HepG2 (cell line): Measurements from ENCODE around the gene NMT2.

Source experiments
- CCAR2 ChIP-seq: fragments of 200-400 bp; formaldehyde crosslinking; optimal IDR thresholded peaks from 2 replicates; pipeline ENCODE3; 2018; ENCODE audit warnings: low read depth, mild to moderate bottlenecking, low read length, moderate library complexity
- CTCF ChIP-seq: sonication (generic); formaldehyde crosslinking; IDR thresholded peaks from 2 replicates; pipeline ENCODE4 v1.5.0; 2020; ENCODE audit warnings: mild to moderate bottlenecking, missing genetic modification reagents, moderate library complexity
- FOSL2 ChIP-seq: sonication (generic); formaldehyde crosslinking; IDR thresholded peaks from 2 replicates; pipeline ENCODE4 v1.4.0; 2020; ENCODE audit warnings: missing genetic modification reagents
- JUN ChIP-seq: sonication (generic); formaldehyde crosslinking; IDR thresholded peaks from 2 replicates; pipeline ENCODE4 v1.4.0; 2020; ENCODE audit warnings: mild to moderate bottlenecking, missing genetic modification reagents
- PRPF4 ChIP-seq: fragments of 200-400 bp; formaldehyde crosslinking; IDR thresholded peaks from 2 replicates; pipeline ENCODE4 v1.6.1; 2016; ENCODE audit warnings: low read length, low read depth; ENCODE audit not compliant: poor library complexity, severe bottlenecking
- RAD21 ChIP-seq: fragments of 450-650 bp; formaldehyde crosslinking; IDR thresholded peaks from 2 replicates; pipeline ENCODE4 v1.5.0; 2020; ENCODE audit warnings: mild to moderate bottlenecking
- TF ChIP-seq, protein P1 (sequence below): sonication (generic); formaldehyde crosslinking; IDR thresholded peaks from 2 replicates; pipeline ENCODE4 v1.8.1; 2022; ENCODE audit warnings: low read depth, mild to moderate bottlenecking, missing genetic modification reagents

- TF ChIP-seq CTCF (CRISPR knock-in tag) (no peak), JUN (CRISPR knock-in tag) (no peak), PRPF4 (no peak), FOSL2 (CRISPR knock-in tag) (no peak), RAD21 (CRISPR knock-in tag) (no peak), CCAR2 (no peak)
- TF ChIP-seq, protein P1, sequence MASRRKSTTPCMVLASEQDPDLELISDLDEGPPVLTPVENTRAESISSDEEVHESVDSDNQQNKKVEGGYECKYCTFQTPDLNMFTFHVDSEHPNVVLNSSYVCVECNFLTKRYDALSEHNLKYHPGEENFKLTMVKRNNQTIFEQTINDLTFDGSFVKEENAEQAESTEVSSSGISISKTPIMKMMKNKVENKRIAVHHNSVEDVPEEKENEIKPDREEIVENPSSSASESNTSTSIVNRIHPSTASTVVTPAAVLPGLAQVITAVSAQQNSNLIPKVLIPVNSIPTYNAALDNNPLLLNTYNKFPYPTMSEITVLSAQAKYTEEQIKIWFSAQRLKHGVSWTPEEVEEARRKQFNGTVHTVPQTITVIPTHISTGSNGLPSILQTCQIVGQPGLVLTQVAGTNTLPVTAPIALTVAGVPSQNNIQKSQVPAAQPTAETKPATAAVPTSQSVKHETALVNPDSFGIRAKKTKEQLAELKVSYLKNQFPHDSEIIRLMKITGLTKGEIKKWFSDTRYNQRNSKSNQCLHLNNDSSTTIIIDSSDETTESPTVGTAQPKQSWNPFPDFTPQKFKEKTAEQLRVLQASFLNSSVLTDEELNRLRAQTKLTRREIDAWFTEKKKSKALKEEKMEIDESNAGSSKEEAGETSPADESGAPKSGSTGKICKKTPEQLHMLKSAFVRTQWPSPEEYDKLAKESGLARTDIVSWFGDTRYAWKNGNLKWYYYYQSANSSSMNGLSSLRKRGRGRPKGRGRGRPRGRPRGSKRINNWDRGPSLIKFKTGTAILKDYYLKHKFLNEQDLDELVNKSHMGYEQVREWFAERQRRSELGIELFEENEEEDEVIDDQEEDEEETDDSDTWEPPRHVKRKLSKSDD, result no peak
Observed at GRCh38 chr10:15140698-15141097, 27.8 kb downstream of the NMT2 start.
